HG03571 (cell line): Measurements from ENCODE around the gene SMC3.

Experiments
- ATAC-seq: cut with Tn5 transposase; IDR thresholded peaks from one replicate; pipeline ENCODE4 v1.9.1; 2021; ENCODE audit not compliant: unreplicated experiment

Gene SMC3

GRCh38 chr10:110644598-110645462, 77.3 kb downstream of the SMC3 start:
- no peak for ATAC-seq

DNA sequence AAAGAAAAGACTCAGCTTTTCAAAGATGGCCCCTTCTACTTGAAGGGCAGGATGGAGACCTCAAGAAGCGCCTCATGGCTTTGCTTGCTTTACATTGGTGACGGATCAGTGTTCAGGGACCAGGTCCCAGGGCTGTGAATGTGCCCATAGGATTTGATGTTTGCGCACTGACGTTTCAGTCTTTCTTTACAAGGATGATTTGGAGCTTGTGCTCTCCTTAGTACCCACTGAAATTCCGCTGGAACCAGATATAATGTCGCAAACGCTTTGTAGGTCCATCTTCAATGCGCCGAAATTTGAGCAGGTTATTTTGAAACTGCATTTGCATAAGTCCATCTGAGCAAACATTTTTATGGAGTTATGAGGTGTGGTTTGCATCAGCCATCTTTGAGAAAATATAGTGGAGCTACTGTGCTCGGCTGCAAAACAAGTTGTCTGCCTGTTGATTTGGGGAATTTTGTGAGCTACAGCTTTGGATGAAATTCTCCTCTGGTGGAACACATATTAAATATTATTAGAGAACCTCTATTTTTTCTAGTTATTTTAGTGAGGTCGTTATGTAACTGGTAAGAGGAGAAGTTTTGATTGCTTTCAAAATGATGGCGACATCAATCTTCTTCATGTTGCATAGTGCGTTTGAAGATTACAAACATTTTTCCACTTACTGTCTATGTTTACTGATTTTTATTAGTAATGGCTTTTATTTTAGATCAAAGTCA, 79.1 kb downstream of the SMC3 start:
- no peak for ATAC-seq

GRCh38 chr10:110647136-110647430, 79.6 kb downstream of the SMC3 start:
- ATAC-seq: no peak

DNA sequence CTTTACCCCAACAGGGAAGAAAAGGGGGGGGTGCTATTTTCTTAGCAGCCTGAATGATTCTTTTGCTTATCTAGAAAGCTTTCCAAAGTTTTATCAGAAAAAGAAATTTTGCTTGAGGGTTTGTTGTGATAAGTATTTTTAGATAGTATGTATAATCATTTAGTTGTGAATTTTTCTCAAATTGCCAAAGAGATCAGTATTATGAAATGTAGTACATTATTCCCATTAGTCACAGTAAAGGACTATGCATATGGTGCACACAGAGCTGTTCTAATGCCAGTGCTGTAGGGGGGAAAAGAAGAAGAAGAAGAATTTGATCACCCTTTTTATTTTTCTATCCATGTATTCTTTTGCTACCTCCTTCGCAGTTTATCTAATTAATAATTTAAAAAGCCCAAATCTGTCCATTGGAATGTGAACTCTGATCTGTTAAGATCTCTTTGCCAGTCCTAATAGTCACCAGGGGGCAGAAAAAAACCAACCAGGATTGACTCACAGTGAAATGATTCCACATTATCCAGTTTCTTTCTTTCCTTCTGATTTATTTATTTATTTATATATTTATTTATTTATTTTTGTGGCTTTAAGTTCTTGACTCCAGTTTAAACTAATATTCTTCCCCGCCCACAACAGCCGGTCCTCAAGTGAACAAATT, 81.3 kb downstream of the SMC3 start:
- ATAC-seq: no peak

DNA sequence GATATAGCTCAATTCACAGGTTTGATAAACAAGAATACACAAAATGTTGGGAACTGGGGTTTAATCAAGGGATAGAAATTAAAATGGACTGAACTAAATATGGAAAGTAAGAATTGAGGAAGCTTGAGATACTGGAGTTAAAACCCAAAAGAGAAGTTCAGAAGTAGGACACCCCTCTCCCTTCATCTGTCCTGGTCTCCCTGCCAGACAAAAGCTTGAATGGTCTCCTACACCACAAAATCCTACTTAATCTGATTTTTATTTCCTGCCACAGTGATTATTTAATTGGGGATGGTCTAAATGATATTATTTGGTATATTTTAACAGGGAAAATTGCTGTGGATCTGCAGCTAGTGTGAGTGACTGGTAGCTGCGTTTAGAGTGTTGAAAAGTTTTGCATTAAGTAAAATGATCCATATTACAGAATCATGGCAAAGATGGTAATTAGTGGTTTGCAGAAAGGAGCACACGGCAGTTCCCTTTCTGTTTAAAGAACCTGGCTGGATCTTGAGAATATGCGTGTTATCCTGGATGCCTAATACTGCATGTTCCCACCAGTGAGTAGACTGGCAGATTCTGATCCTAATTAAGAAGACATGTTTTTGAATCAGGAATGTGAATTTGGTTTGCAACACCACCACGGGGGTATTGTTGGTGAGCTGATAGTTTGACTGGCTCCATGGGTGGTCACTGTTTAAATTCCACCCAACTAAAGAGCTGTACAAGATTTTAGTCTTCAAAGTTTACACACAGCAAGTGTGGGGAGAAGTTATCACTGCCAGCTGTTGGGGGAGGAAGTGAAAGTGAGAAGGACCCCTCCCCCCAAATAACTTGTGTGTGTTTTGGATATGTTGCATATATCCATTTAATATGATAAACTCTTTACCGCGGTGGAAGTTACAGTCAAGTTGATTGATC, 82.1 kb downstream of the SMC3 start:
- no peak for ATAC-seq

DNA sequence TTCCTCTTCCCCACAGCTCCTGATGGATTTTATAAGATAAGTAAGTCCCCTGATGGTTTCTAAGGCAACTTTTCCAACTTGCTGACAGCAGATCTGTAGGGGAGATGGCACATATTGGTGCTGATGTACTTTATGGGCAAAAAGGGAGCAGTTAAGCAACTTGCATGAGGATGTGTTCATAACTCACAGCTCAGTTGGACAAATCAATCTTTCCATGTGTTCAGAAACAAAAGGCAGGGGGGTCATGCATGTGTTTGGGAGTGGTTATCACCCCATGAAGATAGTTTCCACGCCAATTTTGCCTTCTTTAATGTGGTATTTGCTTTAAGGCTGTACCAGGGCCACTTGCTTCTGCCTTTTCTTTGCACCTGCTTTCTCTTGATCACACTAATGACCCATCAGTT, 82.8 kb downstream of the SMC3 start:
- no peak for ATAC-seq

GRCh38 chr10:110651044-110651958, 83.8 kb downstream of the SMC3 start:
- ATAC-seq: peak; percentile 75

DNA sequence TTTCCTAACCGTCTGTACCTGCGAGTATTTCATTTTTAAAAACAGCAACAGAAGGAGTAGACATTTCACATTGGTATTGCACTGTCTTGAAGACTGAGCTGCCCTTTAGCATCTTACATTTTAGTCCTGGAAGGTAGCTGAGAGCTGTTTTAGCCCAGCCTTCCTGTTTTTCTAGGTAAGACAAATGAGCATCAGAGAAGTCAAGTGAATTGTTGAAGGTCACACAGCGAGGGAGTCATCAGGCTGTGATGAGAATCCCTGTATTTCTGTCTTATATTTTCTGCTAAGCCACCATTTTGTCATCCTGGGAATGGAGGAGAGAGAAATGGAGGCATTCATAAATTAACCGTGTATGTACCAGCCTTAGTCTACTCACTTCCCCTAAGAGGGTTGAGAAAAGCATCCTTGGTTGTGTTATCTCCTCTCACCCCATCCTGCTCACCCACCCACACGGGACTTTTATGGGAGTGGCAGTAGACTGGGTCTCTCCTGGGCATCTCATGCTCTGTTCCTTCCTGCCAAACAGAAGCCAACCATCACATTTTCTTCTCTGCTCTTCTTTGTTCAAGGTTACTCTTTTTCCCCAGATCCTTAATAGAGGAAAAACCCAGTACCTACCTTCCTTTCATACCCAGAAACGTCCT, 85.1 kb downstream of the SMC3 start:
- no peak for ATAC-seq
